Measurements from ENCODE around the gene FAS. TPM values are rescaled to one million over a fixed set of nuclear protein-coding genes. Genes with fewer than 3 reads are reported as not detected.

Gene FAS
- total and polyA plus RNA-seq, 9 of the 15 experiments (the other 6 are each of a cell fraction or from before 2014, with no cell fraction given): 0.08 to 0.62 (median 0.37) TPM

GRCh38 chr10:88989824-88990383, 694 bp upstream of the FAS start:
- CTCF ChIA-PET (ENCODE audit: low intra/inter-chr PET ratio): no interaction called here
- WGBS (ENCODE audit: insufficient coverage, low coverage, missing lambda C conversion rate): 10% methylated on average over 8 of the region's 8 CpGs
- in situ Hi-C loops (cut with MboI) (no loop called here), intact Hi-C loops (cut with micrococcal nuclease) (loop anchor here (10.0 kb wide), 1 partner anchor 155 kb away; no protein-coding TSS in a partner anchor)
- Histone ChIP-seq H3K27me3 (ENCODE audit: control insufficient read depth in 2 of 2, insufficient read depth in 2 of 2, low read length in 2 of 2) (peaks cover 0 to 9% of the 10 kb centered on the region in 2 experiments; a peak in 1 of 5 replicates), H3K27ac (ENCODE audit: extremely low read depth, low read depth, low read length) (no peak overlapping the region), H3K79me2 (ENCODE audit: control insufficient read depth, insufficient read depth, low read length) (no peaks in the 10 kb centered on the region), H3K9me1 (ENCODE audit: control insufficient read depth, insufficient read depth, low read length) (no peaks in the 10 kb centered on the region), H3K9ac (ENCODE audit: insufficient read depth in 1 of 2, low read depth in 2 of 2, low read length in 2 of 2) (no peak overlapping the region), H3K4me2 (ENCODE audit: insufficient read depth, low read length) (no peak overlapping the region), H4K20me1 (replicated peaks; ENCODE audit: control insufficient read depth, insufficient read depth, low read length) (no peaks in the 10 kb centered on the region), H3K36me3 (ENCODE audit: control insufficient read depth, insufficient read depth, low read length) (no peaks in the 10 kb centered on the region), H3K9me3 (replicated peaks; ENCODE audit: control insufficient read depth, insufficient read depth, low read depth, low read length) (no peaks in the 10 kb centered on the region), H2AFZ (ENCODE audit: low read depth, low read length) (0 out of 2 replicates have a peak overlapping the region, but pooled peaks have one; percentile 91), H3K4me1 (replicated peaks in 1 of 2; ENCODE audit: control insufficient read depth in 2 of 2, insufficient read depth in 2 of 2, low read length in 2 of 2) (peaks cover 0 to 11% of the 10 kb centered on the region in 2 experiments; a peak in 2 of 5 replicates), H3K4me3 (no peak overlapping the region)
- no peak for DNase-seq (ENCODE audit: extremely low read depth in 1 of 4, low spot score in 3 of 4)
- ATAC-seq: no peak; the same call in 2 of the 3 replicates
- BruUV-seq (replicated peaks): no TSS peak
- POLR2A ChIA-PET: interaction anchor here (0.6 to 0.8 kb wide), 2 partner anchors 19 to 221 kb away, joined by 3 read pairs; no protein-coding TSS in a partner anchor
- no peak for FAIRE-seq
- TF ChIP-seq ARID1B (IDR thresholded peaks at IDR 0.05) (no peak), RB1 (IDR thresholded peaks at IDR 0.05; ENCODE audit: low read depth) (no peak), CEBPB (tag; IDR thresholded peaks at IDR 0.05) (peak; percentile 84), MYC (IDR thresholded peaks at IDR 0.05; ENCODE audit: low read depth, low read length) (no peak), MYC (CRISPR knock-in tag; IDR thresholded peaks at IDR 0.05; ENCODE audit: borderline replicate concordance, low read depth) (no peak), ZNF175 (CRISPR knock-in tag; IDR thresholded peaks at IDR 0.05; ENCODE audit: low read depth) (no peak), SRSF7 (optimal IDR thresholded peaks at IDR 0.05; ENCODE audit: low read depth, low read length) (no peak), HDAC6 (IDR thresholded peaks at IDR 0.05; ENCODE audit: low read depth, low read length) (no peak)

All from K562 (cell line).